HG03354 (cell line): ENCODE measurements around the gene ZW10.
"Not testable (repeated sequence)": the region's sequence is repeated elsewhere in the genome, so short reads cannot be mapped to it uniquely, and the experiment has no call there.

ENCODE experiments used
- ATAC-seq: cut with Tn5 transposase; IDR thresholded peaks from one replicate; pipeline ENCODE4 v1.9.1; 2021; ENCODE audit warnings: mild to moderate bottlenecking; ENCODE audit not compliant: unreplicated experiment, poor library complexity, severe bottlenecking

Gene ZW10, protein sequence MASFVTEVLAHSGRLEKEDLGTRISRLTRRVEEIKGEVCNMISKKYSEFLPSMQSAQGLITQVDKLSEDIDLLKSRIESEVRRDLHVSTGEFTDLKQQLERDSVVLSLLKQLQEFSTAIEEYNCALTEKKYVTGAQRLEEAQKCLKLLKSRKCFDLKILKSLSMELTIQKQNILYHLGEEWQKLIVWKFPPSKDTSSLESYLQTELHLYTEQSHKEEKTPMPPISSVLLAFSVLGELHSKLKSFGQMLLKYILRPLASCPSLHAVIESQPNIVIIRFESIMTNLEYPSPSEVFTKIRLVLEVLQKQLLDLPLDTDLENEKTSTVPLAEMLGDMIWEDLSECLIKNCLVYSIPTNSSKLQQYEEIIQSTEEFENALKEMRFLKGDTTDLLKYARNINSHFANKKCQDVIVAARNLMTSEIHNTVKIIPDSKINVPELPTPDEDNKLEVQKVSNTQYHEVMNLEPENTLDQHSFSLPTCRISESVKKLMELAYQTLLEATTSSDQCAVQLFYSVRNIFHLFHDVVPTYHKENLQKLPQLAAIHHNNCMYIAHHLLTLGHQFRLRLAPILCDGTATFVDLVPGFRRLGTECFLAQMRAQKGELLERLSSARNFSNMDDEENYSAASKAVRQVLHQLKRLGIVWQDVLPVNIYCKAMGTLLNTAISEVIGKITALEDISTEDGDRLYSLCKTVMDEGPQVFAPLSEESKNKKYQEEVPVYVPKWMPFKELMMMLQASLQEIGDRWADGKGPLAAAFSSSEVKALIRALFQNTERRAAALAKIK

DNA sequence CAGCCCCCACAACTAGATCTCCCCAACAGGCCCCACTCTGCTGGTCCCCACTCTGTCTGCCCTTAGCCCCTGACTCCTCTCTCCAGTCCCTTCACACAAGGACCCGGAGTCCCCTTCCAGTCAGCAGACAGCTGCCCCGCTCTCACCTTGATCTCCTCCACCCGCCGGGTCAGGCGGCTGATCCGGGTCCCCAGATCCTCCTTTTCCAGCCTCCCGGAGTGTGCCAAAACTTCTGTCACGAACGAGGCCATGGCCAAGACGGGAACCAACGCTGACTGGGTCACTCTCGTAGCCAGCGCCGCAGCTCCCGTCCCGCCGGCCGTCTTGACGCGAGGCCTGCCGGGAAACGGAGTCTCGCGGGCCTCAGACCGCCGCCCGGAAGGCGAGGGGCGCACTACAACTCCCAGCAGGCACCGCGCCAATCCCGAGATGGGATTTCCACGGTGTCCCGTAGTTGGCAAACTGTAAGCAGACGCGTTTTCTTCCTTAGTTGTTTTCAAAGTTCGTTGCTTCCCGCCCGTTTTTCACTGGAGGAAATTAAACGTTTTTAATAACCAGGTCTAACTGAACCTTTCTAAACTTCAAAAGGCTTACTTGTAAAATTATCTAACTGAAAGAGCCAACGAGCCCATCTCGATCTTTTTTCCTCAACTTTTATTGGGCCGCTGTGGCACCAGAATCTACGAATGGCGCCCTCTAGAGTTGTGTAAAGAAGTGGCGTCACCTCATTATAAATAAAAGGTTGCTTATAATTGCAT lies at the start of gene ZW10:
Gene ZW10 (minus strand): TSS at position 277 of the 758 bp plus-strand sequence. CDS start 26 bp downstream, at position 251.
- ATAC-seq: peak; percentile 97

DNA sequence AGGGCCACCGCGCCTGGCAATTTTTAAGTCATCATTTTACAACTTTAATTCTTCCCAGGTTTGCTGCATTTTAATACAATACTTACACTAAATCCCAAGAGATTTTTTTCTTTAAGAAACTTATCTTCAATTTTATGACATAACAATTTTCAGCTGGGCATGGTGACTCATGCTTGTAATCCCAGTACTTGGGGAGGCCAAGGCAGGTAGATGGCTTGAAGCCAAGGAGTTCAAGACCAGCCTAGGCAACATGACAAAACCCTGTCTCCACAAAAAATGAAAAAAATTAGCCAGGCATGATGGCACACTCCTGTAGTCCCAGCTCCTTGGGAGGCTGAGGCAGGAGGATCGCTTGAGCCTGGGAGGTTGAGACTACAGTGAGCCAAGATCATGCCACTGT lies 44.9 kb upstream of the ZW10 start:
- ATAC-seq: no peak

DNA sequence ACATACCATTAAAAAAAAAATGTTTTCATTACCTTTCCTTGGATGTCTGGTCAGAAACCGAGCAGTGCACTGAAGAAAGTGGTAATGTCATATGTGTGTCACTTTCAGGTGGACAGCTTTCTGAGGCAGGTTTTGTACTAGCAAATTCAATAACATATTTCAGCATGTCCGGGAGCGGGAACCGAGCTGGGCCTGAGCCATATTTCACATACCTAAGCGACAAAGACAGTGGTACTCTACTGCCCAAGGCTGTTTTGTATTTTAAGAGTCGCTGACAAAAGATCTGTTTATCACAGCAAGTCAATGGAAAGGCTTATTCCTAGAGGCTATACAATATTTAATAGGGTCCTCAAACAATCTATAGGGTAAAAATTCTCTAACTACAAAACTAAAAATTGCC lies 44.1 kb upstream of the ZW10 start:
- no peak for ATAC-seq

DNA sequence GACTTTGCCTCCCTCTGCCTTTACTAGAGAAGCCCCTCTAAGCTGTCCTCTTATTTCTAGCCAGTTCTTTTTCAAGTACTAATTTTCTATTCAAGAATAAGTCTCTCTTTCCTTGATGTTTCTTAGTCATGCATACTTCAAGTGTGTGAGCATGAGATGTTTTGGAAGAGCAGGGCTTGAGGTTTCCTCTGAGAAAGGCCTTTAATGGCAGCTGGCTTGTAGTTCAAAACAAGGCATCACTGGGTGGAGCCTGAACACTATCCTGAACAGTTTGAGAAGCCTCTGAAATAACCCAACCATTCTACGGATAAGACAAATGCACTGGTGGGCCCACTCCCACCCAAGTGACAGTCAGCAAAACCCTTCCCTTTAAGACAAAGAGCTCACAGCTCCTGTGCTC lies 43.7 kb upstream of the ZW10 start:
- no peak for ATAC-seq

DNA sequence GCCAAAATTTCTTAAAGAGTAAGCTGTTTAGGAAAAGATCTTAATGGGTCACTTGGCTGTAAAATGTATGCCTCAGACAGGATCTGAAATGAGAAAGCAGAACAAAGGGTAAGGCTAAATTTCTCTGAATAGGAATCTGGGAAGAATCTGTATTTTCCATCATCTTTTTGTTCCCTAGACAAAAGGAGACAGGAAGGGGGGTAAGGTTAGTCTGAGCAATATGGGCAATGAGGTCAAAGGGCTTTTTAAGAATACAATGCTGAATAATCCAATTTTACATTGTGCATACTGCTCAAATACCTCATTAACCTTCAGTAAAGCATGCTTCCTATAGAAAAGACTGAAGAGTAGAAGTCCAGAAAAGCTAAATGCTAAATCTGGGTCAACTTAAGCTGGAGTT lies 40.7 kb upstream of the ZW10 start:
- ATAC-seq: no peak

DNA sequence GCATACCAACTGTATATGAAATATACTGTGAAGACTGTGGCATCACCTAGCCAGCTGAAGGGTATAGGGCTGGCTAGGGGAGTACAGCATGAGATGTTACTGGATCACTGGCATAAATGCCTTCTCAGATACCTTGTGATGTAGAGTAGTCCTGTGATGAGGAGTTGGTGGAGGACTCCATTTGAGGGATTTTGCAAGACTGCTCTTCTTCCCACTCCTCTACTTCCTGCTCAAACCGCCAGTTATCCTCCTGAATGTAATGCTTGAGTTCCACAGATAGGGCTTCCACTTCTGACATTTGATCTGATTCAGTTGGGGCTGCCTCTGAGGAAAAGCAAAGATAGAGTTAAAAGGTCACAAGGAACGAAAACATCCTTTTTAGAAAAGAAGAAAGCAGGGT lies 35.4 kb upstream of the ZW10 start:
- no peak for ATAC-seq

DNA sequence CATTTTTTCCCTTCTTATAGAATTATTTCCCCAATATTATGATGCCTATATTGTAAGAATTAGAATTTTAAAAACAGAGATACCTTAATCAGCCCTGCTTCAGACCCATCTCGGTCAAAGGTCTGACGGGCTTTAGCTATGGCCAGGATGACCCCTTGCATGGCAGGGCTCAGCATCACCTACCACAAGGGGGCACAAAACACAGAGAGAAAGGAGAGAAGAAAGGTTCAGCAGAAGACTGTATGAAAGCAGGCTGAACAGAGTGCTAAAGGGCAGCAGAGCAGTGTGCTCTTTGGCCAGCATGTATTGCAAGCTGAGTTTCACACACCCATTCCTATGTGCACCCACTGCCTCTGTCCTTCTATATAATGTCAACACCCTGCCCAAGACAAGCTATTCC lies 32.9 kb upstream of the ZW10 start:
- ATAC-seq: peak; percentile 62

DNA sequence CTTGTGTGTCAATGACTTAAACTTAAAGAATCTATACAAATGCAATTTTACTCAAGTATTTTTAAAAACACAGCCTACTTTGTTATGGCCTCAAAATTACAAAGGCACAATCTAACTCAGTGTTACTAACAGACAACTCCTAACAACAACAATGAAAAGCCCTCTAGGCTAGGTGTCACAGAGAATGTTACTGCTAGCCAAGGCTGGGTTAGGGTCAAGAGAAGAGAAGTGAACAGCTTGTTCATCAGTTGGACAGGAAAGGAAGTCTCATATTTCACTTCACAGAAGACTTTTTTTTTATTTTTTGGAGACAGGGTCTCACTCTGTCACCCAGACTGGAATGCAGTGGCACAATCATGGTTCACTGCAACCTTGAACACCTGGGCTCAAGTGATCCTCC lies 32.1 kb upstream of the ZW10 start:
- ATAC-seq: no peak

DNA sequence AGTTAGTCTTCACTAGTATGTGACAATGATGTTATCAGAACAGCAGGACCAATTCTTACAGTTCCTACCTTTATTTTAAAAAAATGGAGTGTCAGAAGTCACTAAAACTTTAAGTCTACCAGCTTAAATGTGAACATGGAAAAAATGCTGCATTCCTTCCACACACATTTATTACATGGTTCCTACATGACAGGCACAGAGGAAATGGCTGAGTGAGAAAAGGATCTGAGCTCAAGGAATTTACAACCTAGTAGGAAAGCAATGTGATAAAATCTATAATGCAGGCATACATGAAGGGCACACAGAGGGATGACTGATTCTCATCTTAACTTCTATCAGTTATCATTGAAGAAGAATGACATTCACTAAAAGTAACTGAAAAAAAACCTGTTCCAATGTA lies 29.1 kb upstream of the ZW10 start:
- ATAC-seq: no peak

DNA sequence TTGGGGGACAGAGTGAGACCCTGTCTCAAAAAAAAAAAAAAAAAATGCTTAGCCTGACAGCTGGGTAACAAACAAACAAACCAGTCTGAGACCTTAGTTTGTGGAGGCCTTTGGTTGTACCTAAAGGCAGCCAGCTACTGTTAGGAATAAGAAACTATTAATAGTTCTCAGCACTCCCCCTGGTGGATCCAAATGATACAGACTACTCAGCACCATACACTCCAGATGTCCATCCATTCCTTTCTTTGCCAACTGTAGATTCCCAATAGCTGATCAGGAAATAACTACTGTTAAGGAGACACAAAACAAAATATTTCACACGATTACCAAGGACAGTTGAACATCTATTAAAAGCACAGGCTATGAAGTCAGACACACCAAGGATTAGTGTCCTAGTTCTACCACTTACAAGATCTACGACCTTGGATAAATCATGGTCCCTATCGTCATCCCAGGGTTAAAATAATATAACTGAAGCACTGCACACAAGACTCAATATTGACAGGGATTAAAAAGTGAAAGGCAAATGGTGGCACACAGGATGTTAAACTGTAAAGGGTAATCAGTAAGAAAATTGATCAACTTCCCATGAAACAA lies 23.3 kb upstream of the ZW10 start:
- peak; percentile 85 for ATAC-seq

DNA sequence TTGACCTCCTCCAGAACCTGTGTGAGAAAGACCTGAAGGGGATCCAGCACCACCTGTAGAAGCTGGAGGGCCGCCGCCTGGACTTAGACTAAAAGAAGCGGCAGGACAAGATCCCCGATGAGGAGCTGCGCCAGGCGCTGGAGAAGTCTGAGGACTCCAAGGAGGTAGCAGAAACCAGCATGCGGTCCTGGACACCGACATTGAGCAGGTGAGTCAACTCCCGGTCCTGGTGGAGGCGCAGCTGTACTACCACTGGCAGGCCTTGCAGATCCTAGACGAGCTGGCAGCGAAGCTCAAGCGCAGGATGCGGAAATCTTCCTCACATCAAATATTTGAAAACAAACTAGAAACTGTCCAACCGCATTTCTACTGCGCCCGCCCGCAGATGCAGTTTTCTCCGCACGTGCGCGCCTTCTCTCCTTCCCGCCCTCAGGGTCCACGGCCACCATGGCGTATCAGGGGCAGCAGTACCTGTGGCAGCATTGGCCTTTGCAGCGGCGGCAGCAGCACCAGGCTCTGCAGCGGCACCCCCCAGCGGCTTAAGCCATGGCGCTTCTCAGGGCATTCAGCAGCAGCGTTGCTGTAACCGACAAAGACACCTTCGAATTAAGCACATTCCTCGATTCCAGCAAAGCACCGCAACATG lies 16.3 kb upstream of the ZW10 start:
- ATAC-seq: no peak

DNA sequence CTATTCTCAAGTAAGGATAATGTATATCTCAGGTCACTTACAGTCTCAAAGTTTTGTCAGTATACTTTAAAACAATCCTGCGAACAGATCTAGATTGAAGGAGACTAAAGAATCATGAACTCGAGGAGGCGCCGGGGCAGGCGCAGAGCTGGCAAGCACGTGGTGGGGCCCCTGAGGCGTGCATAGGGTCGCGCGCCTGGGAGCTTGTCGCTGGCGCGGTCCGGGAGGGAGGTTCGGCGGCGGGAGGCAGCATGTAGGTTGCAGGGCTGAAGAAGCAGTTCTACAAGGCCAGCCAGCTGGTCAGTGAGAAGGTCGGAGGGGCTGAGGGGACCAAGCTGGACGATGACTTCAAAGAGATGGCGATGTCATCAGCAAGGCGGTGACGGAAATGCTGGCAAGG lies 15.5 kb upstream of the ZW10 start:
- not testable (repeated sequence) for ATAC-seq

DNA sequence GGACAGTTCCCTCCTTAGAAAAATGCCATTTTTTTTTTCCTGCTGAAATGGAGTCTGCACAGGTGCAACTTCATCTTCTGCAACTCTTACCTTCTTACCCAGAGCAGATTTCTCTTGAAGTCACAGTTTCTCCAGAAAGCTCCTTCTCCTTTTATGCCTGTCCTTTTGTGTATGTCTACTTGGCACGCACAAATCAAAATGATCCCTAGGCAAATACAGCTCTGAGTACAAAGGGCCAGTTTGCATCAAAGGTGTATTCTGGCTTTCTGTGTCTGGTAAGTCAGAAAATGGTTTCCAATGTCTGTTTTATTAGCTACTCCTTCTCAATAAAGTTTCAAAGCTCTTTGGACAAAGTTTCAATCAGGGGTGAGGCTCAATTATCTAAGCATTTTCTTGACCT lies 8.6 kb upstream of the ZW10 start:
- ATAC-seq: no peak

DNA sequence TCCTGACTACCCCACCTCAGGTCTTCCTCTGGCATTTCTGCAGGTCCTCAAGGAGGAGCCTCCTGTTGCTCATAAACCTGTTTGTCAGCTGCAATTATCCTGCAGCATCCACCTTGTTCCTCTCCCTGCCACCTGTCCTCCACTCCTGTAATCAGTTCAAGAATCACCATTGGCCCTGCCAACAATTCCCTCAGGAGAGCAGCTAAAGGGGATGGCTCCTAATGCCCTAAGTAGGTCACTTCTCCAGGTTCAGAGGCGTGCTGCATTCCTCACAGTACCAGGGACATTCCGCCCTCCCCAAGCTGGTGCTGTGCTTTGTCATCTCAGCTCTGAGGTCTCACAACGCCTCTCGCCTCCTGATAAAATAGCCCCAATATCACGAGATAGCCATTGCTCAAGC lies 8.2 kb upstream of the ZW10 start:
- no peak for ATAC-seq

DNA sequence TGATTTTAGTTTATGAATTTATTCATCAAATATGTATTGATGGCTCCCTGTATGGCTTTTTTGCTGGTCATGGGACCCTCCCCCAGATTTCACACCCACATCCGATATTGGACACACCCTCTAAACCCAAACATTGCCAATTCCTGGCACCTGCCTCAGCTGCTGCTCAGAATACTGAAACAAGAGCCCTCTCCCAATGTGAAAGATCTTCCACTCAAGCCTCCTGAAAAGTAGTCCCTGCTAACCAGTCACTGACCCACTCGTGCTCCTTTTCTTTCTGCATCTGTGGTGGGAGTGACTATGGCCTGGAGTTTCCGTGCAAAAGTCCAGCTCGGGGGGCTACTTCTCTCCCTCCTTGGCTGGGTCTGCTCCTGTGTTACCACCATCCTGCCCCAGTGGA lies 6.0 kb upstream of the ZW10 start, which contains the start of gene CLDN25:
Gene CLDN25 (plus strand): TSS at position 301 of the 400 bp plus-strand sequence. CDS start 0 bp downstream, at position 301.
- ATAC-seq: no peak

DNA sequence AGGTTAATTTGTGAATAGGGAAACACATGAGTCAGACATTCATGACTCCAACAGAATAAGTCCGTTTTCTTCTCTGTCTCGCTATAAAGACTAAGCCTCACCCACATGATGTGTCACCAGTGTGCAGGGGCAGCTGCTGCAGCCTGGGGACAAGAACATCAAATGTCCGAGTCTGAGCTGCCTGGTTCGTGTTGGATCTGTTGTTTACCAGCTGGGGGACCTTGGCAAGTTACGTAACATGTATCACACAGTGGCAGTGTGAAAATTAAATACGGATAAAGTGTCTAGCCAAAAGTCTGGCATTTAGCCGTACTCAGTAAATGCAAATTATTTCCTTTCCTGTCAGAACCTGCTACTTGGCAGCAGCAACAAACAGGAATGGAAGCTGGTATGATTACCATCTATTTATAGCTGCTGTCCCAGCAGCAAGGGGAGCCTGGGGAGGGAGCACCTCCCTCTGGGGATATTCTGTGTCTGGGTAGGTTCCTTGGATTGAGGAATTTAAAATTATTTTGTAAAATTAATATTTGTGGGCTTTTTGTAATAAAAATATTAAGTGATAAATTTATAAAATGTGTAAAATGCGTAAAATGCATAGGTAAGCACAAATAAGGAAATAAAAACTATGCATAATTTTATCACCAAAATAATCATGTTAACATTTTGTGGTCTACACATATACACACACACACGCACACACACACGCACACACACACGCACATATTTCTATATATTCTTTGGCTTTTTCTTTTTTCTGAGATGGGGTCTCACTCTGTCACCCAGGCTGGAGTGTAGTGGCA lies 4.8 kb upstream of the ZW10 start:
- no peak for ATAC-seq

DNA sequence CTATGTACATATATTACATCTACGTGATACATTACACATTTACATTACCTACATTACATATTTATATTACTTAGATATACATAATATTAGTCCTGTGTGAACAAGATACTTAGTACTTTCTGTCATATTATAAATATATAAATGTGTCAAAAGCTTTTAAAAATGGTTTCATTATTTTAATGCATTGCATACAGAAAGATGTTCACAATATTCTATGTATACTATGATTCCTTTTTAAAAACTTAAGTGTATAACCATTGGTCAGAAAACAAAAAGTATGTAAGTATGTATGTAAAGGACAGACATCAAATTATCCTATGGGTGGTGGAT lies 647 bp upstream of the ZW10 start:
- ATAC-seq: no peak

DNA sequence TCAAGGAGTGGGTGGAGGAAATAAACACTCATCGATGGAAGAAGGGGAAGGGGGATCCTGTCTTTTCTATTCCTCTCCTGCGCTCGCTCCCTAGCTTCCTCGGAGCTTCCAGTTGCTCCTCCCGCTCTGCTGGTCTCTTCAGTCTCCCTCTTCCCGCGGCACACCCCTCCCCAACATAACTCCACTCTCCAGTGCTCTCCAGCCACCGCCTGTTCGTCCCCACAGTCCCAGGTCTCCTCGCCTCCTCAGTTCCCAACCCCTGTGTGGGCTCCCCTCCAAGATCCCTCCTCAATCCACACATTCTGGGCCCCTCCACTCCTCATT lies 438 bp downstream of the ZW10 start:
- no peak for ATAC-seq

DNA sequence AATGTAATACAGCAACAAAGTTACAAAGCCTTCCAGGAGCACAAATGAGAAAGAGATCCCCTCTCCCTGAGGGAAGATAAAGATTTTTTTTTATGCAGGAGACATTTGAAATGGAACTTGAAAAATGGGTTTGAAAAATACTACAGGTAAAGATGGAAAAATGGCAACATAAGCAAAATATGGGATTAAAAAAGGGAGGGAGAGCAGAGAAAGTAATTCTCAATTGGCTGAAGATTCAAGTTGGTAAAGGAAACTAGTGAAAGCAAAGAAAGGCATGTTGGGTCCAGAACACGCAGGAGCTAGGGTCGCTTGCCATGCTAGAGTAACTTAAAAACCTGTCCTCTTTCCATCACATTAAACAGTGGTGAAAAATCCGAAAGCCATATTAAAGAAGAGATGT lies 1.5 kb downstream of the ZW10 start:
- no peak for ATAC-seq
